ENCODE measurements around the gene ZSWIM2.

GRCh38 chr2:186820303-186820702, 28.7 kb downstream of the ZSWIM2 start:
- TF ChIP-seq, protein P1, sequence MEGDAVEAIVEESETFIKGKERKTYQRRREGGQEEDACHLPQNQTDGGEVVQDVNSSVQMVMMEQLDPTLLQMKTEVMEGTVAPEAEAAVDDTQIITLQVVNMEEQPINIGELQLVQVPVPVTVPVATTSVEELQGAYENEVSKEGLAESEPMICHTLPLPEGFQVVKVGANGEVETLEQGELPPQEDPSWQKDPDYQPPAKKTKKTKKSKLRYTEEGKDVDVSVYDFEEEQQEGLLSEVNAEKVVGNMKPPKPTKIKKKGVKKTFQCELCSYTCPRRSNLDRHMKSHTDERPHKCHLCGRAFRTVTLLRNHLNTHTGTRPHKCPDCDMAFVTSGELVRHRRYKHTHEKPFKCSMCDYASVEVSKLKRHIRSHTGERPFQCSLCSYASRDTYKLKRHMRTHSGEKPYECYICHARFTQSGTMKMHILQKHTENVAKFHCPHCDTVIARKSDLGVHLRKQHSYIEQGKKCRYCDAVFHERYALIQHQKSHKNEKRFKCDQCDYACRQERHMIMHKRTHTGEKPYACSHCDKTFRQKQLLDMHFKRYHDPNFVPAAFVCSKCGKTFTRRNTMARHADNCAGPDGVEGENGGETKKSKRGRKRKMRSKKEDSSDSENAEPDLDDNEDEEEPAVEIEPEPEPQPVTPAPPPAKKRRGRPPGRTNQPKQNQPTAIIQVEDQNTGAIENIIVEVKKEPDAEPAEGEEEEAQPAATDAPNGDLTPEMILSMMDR (IDR thresholded peaks at IDR 0.05) = no peak
- TF ChIP-seq POLR2A (IDR thresholded peaks at IDR 0.05) = no peak
